Activated T-helper 1 cell treated with anti-CD3 and anti-CD28 coated beads, Interleukin-2, amount 50 U/mL, for 16 hours (primary cell): ENCODE results near the gene AK8.

ENCODE experiments used
- DNase-seq, 2 donors: peaks; one replicate each; pipeline ENCODE4 v3.0.0-alpha.2; 2020; ENCODE audit warnings: low read depth in 1 of 2, low spot score in 1 of 2

Gene AK8

GRCh38 chr9:132861666-132862065, 16.4 kb downstream of the AK8 start:
- no peak for DNase-seq

GRCh38 chr9:132858751-132859150, 19.3 kb downstream of the AK8 start:
- DNase-seq: no peak

GRCh38 chr9:132857616-132858342, 20.3 kb downstream of the AK8 start:
- no peak for DNase-seq

GRCh38 chr9:132857031-132857430, 21.1 kb downstream of the AK8 start:
- no peak for DNase-seq

GRCh38 chr9:132855904-132856303, 22.2 kb downstream of the AK8 start:
- DNase-seq: no peak

GRCh38 chr9:132854832-132855231, 23.3 kb downstream of the AK8 start:
- no peak for DNase-seq

- no peak for DNase-seq
Measured at GRCh38 chr9:132853482-132853881, 24.6 kb downstream of the AK8 start.

- no peak for DNase-seq
Measured at GRCh38 chr9:132849185-132849706, 28.8 kb downstream of the AK8 start.

GRCh38 chr9:132846918-132847515, 31.1 kb downstream of the AK8 start:
- no peak for DNase-seq

GRCh38 chr9:132846109-132846917, 31.8 kb downstream of the AK8 start:
- no peak for DNase-seq

GRCh38 chr9:132842124-132843044, 35.7 kb downstream of the AK8 start:
- no peak for DNase-seq

GRCh38 chr9:132840980-132841379, 37.1 kb downstream of the AK8 start:
- no peak for DNase-seq

GRCh38 chr9:132838291-132838690, 39.8 kb downstream of the AK8 start:
- no peak for DNase-seq

GRCh38 chr9:132837501-132838286, 40.4 kb downstream of the AK8 start:
- DNase-seq: no peak

GRCh38 chr9:132834343-132834742, 43.7 kb downstream of the AK8 start:
- DNase-seq: no peak

- no peak for DNase-seq
Measured at GRCh38 chr9:132833550-132834121, 44.4 kb downstream of the AK8 start.

GRCh38 chr9:132832171-132832881, 45.8 kb downstream of the AK8 start:
- no peak for DNase-seq

GRCh38 chr9:132828201-132828770, 49.8 kb downstream of the AK8 start:
- DNase-seq: no peak

GRCh38 chr9:132827366-132827765, 50.7 kb downstream of the AK8 start:
- DNase-seq: no peak
